GM21825 (cell line): ENCODE measurements around the gene ANO1.

Experiments
- ATAC-seq: cut with Tn5 transposase; IDR thresholded peaks from one replicate; pipeline ENCODE4 v1.9.1; 2021; ENCODE audit warnings: mild to moderate bottlenecking, moderate library complexity; ENCODE audit not compliant: unreplicated experiment

ANO1 gene

DNA sequence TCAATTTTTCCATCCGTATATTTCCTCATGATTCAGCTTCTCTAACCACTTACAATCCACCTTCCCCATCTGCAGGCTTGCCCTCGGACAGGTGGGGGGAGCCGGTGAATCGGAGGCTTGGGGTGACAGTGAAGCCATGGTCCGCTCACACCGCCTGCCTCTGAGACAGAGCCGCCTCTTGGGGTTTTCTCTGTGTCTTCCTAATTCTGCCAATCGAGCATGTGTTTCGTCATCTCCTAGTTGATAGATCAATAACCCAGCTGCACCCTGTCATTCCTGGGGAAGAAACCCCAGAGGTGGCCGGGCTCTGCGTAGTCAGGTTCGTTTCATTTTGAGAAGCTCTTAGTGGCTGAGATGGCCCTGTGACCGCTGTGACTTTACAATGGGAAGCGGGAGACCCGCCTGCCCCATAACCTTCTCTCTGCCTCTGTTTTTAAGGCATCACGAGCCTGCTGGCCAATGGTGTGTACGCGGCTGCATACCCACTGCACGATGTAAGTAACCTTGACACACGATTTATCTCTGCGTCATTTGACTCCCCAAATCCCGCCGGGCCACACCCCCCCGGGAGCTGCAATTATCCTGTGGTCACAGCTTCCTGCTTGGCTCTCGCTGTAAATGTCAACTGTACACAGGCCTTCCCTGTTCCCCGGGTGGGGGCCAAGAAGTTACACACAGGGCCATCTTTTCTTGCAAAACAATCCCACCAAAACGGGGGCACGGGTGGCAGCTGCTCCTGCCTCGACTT is 33.3 kb downstream of the ANO1 start:
- ATAC-seq: no peak

DNA sequence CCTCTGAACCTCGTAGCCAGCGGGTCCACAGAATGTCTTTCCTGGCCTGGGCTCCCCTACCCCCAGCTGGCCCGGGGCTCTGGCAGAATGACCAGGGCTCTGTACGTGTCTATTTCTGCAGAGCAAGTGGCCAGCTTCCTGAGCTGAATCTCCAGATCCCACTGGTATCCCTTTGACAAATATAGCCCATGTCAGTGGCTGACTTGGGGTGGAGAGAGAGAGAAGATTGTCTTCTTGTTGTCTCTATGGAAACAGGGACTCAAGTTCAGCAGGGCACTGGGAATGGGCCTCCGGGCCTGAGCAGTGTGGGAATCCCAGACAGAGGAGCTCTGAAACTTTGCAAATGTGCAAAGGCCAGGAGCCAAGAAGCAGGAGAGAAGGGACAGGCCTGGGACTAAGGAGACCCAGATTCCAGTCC is 33.9 kb downstream of the ANO1 start:
- no peak for ATAC-seq

DNA sequence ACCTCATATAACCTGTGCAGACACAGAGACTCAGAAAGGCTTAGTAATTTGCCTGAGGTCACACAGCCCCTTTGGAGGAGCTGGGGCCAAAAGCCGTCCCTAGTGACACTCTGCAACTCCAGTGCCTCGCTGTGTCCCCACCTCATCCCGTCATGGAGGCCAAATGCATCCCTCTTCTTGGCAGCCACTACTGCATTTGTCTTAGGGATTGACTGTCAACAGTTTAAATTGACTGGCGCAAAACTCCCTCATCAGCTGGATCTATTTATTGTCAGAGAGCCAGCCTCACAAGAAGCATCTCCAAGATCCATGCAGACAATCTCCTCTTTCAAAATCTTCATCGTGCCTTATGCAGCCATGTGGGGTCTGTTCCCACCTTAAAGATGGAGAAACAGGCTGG is 35.7 kb downstream of the ANO1 start:
- no peak for ATAC-seq

DNA sequence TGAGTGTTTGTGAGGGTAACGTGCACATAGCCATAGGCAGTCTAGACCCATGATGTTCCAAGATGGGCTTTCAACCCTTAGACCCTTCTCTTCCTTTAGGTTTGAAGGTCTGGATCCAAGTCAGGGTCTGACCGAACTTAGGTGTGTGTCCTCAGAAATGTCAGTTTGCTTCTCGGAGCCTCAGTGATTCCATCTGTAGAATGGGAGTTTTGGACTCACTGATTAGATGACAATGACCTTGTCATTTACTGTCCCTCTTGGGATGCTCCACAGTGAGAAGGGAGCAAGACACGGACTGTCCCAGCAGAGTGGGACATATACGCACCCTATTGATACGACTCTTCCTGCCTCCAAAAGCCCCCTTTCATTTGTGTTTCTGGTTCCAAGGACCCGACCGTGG is 37.7 kb downstream of the ANO1 start:
- no peak for ATAC-seq

DNA sequence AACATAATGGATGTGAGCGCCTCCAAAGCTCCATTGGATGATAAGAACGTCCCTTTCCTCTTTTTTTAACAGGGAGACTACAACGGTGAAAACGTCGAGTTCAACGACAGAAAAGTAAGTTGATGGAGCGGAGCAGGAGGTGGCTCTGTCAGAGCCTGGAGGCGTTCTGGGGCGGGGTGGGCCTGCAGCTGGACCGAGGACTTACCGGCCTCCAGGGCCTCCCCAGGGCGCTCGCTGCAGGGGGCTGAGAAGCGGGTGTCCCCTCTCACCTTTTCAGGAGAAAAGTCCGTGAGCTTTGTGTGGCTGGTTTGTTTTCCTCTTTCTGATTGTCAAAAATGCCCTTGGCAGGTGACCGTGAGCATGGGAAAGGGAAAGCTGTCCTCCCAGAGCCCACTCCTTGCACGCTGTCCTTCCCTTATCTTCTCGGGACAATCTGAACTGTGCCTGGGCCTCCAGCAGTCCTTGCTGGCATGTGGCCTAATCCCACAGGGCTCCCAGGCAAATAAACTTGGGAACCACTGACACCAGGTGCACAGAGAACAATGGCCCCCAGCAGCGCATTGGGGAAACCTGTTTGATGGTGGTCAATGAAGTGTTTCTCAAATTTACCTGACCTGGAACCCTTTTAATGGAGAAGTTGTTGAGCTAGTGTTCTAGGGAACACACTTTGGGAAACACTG is 38.4 kb downstream of the ANO1 start:
- no peak for ATAC-seq

DNA sequence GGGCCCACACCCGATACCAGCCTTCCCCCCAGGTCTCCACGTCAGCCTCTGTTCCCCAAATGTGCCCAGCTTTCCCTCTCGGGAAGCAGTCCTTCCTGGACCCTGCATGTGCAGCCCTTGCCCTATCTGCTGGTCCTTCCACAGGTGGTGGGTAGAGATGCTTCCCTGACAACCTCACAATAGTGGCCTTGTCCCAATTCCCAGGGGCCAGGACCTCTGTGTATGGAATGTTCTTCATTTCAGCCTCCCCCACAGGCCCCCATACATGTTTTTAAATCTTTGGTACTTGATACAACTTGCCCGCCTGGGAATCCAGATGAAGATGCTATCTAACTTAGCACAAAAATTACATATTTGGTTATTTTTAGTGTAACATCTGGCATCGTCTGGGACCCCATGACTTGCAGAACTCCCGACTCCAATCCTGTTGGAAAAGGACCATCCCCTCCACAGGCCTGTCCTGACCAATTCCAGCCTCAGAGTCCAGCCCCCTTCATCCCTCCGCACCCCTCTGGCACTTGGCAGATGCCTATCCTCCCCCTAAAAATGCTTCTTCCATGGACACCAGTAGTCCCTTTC is 39.5 kb downstream of the ANO1 start:
- no peak for ATAC-seq

DNA sequence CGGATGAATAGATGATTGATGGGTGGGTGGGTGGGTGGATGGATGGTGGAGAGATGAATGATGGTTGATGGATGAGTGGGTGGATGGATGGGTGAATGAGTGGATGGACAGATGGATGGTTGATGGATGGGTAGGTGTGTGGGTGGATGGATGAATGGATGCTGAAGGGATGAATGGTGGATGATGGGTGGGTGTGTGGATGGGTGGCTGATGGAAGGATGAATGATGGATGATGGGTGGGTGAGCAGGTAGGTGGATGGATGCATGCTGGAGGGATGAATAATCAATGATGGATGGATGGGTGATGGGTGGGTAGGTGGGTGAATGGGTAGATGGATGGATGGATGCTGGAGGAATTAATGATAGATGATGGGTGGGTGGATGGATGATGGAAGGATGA is 40.5 kb downstream of the ANO1 start:
- ATAC-seq: no peak

DNA sequence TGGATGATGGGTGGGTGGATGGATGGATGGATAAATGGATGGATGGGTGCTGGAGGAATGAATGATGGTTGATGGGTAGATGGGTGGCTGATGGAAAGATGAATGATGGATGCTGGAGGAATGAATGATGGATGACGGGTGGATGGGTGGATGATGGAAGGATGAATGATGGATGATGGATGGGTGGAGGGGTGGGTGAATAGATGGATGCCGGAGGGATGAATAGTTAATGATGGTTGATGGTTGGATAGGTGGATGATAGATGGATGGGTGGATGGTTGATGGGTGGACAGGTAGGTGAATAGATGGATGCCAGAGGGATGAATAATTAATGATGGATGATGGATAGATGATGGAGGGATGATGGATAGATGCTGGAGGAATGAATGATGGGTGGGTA is 41.4 kb downstream of the ANO1 start:
- ATAC-seq: no peak

DNA sequence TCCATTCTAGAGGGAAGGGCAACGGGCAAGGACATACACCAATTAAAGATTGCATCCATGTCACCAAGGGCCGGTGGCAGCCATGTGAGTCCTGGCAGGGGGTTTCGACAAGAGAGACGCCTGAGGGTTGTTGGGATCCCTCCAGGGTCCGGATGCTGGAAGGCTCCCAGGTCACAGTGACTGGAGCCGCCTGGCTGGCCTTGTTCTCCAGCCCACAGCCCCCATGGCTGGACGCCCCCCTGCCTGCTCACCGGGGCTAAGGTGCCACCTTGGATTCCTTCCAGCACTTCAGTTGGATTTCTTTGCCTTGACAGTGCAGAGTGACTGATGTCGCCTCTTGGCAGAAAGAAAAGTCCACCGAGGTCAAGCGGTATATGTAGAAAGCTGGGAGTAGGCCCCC is 42.6 kb downstream of the ANO1 start:
- ATAC-seq: no peak

DNA sequence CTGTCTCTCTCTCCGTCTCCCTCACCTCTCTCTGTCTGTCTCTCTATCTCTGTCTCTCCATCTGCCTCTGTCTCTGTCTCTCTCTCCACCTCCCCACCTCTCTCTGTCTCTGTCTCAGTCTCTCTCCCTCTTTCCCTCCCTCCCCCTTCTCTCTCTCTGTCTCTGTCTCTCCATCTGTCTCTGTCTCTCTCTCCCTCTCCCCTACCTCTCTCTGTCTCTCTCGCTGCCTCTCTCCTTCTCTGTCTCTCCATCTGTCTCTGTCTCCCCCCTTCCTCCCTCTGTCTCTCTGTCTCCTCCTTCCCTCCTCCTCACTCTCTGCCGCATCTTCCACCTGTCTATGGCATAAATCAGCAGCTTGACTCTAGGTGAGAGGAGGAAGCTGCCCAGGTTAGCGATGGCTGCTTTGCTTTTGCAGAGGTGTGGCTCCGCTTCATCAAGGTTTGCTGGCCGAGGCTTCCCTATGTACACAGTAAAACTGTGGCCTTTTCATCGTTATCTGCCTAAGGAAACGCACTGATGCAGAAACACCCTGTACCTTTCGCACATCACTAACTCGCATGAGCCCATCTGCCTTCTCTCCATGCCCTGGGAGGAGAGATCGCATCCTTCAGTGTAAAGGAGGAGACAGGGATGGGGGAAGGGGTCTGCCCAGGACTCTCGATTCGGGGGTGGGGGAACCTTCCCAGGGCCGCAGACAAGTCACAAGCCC is 44.5 kb downstream of the ANO1 start:
- no peak for ATAC-seq

DNA sequence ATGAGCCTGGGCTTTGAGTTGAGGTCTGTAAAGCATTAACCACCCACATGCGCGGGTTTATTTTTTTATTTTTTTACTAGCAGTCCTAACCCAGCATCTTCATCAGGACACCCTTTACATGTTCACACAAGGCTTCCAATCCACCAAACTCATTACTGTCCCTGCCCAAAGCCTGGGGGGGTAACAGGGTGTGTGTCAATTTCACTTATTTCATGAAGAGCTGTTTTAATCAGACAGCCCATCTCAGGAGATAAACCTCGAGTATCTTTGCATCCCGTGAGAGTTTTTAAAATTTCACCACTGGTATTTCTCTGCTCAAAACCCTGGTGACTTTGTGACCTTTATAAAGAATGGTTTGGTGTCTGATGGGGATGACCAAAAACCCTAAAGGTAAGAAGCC is 45.6 kb downstream of the ANO1 start:
- no peak for ATAC-seq

DNA sequence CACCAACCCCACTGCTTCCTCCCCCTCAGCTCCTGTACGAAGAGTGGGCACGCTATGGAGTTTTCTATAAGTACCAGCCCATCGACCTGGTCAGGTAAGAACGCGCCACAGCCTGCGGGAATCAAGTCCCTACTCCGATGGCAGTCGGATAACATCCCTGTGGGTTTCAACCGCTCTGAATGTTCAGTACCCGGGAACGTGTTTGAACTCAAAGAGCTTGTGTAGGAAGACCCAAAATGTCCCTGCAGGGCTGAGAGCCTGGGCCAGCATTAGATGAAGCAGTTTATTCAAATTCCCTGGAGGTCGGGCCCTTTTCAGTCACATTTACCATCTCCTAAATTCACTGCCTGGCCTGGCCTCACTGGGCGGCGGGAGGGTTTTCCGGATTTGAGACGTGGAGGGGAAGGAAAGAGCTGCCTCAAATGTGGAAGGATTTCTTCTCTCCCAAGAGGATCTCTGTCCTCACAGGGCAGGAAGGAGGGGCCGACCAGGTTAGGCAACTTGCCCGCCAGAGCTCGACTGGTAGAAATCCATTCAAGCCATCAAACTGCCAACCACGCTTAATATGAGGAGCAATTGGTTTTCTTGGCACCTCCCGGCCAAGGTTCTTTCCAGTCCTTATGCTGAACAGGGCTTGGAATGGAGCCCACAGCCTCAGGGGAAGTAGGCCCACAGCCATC is 46.3 kb downstream of the ANO1 start:
- ATAC-seq: no peak

DNA sequence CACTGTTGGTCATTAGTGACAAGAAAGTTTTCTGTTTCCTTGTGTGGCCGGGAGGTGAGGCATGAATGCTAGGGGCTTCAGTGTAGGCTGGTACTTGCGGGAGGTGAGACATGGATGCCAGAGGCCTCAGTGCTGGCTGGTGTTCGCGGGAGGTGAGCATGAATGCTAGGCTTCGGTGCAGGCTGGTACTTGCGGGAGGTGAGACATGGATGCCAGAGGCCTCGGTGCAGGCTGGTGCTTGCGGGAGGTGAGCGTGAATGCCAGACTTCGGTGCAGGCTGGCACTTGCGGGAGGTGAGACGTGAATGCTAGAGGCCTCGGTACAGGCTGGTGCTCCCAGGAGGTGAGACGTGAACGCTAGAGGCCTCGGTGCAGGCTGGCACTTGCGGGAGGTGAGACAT is 48.4 kb downstream of the ANO1 start:
- no peak for ATAC-seq

DNA sequence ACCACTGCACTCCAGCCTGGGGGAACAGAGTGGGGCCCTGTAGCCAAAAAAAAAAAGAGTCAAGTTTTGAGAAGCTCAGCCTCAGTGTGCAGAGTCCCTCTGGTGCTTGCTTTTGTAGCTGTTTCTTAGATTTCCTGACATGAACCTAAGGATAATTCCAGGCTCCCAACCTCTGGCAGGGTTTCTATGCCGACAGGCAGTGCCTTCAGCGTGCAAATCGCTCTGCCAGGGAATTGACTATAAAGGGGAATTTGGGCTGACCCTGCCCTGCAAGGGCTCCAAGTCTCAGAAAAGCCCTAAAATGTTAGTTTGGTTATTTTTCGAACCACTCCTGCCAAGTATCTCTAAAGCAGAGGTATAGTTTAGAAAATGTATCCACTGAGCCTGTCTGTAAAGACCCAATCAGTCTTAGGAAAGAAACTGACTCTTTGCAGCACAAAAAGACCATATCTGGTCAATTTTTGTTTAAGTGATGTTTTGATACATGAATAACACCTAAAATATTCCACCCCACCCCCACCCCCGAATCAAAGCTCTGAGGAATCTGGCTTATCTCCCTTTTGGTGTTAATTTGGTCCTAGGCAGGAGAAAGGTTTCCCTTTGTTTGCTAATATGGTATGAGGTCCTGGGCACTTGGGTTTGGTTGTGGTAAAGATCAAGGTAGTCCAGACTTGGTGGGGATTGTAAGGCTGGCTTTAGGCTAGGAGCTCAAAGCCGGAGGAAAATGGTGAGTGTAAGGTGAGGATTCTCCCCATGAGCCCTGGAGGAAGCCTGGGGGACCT is 49.7 kb downstream of the ANO1 start:
- ATAC-seq: no peak

DNA sequence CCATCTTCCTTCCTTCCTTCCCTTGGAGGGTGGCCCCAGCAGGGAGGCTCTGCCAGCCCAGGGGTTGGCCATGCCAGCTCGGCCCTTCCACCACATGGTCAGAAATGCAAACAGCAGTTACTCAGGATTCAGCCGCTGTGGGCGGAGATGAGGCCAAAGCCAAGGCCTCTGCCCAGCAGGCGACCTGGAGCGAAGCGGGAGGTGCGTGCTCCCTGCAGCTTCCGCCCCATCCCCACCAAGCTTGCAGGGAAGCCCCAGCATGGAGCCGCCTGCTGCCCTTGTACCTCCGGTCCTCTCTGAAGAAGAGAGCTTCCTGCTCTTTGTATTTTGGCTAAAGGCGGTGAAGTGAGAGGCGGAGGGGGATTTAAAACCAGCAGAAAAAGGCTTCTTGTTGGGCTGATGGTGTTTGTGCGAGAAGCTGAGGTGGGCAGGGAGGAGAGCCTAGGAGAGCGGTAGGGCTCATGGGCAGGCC is 50.4 kb downstream of the ANO1 start:
- ATAC-seq: no peak

DNA sequence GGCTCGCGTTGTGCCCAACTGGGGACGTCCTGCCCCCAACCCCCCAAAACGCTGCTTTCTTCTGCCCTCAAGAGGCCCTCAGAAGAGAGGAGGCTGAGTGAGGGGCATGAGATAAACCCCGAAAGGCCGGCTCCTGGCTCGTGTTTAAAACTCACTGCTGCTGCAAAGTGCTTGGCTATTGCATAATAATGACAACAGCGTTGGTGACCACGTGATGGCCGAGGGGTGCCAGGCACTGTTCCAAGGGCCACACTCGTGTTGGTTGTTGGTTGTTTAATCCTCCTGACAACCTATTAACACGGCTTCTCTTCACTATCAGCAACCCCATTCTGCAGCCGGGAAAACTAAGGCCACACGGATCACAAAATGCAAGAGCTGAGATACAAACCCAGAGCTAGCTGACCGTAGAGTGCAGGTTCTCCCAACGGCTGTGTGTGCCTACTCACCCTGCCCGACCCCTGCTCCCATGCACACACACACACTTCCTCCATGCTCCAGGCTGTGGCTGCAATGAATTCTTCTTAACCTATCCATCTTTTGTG is 51.0 kb downstream of the ANO1 start:
- no peak for ATAC-seq

DNA sequence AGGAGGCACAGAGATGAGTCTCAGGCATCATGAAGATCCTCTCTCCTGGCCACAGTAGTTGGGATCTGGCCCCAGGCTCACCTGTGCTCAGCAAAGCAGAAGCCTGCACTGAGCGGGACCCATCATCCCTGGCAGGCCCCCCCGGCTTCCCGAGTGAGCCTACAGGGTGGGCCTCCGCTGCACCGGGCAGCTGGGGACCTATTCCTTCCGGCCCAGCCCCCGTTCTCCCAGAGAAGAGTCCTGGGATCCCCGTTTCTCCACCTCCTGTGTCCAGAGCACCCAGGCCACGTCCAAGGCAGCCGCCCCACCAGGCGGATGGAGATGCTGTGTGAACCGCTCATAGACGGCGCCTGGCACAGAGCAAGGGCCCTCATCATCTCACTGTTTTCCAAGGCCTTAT is 52.5 kb downstream of the ANO1 start:
- no peak for ATAC-seq

DNA sequence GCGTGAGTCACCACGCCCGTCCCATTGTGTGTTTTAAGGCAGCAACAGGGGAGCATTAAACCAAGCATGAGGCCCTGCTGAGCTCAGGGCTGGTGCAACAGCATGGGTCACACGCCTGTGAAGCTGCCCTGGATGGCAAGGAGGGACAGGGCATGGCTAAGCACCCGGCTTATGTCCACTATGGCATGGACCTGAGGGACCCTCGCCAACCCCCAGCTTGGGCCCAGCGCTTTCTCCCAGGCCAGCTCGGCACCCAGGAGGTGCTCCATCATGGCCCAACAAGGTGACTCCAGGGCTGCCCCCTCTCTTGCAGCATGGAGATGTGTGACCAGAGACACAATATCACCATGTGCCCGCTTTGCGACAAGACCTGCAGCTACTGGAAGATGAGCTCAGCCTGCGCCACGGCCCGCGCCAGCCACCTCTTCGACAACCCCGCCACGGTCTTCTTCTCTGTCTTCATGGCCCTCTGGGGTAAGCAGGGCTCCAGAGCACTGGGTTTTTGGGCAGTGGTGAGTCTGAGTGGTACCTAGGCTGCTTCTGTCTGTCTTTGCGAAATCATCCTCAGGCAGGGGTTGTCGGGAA is 53.6 kb downstream of the ANO1 start:
- ATAC-seq: no peak

DNA sequence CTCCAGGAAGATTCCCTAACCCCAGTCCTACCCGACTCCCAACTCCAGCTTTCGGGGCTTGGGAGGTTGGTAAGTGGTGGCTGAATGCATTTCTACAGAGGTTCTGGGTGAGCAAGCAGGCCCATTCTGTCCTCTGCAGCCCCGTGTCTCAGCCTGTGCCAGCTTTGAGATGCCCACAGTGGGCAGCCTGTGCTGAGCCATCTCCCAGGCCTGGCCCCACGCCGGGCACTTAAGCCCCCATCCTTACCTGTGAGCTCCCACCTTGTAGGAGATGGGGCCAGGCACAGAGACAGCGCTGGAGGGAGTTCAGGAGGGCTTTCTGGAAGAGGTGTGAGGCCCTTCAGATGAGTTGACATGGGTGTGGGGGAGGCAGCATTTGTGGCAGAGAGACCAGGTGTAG is 54.5 kb downstream of the ANO1 start:
- ATAC-seq: no peak
